ENCODE results near the gene VAV3.

GRCh38 chr1:107874221-107874620 is 90.8 kb downstream of the VAV3 start:
- TF ChIP-seq, protein P1, sequence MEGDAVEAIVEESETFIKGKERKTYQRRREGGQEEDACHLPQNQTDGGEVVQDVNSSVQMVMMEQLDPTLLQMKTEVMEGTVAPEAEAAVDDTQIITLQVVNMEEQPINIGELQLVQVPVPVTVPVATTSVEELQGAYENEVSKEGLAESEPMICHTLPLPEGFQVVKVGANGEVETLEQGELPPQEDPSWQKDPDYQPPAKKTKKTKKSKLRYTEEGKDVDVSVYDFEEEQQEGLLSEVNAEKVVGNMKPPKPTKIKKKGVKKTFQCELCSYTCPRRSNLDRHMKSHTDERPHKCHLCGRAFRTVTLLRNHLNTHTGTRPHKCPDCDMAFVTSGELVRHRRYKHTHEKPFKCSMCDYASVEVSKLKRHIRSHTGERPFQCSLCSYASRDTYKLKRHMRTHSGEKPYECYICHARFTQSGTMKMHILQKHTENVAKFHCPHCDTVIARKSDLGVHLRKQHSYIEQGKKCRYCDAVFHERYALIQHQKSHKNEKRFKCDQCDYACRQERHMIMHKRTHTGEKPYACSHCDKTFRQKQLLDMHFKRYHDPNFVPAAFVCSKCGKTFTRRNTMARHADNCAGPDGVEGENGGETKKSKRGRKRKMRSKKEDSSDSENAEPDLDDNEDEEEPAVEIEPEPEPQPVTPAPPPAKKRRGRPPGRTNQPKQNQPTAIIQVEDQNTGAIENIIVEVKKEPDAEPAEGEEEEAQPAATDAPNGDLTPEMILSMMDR (IDR thresholded peaks at IDR 0.05 in 2 of 3, conservative IDR thresholded peaks at IDR 0.05 in 1 of 3; ENCODE audit: control insufficient read depth in 2 of 3, extremely low read depth in 1 of 3, insufficient read depth in 1 of 3, low read depth in 3 of 3, low read length in 3 of 3): no peak
- TF ChIP-seq REST (IDR thresholded peaks at IDR 0.05; ENCODE audit: low read depth, low read length) (no peak), POLR2AphosphoS5 (IDR thresholded peaks at IDR 0.05; ENCODE audit: low read length) (no peak), EP300 (IDR thresholded peaks at IDR 0.05; ENCODE audit: borderline replicate concordance in 1 of 2, control insufficient read depth in 1 of 2, low read depth in 2 of 2, low read length in 2 of 2) (no peak), NFIC (IDR thresholded peaks at IDR 0.05; ENCODE audit: low read depth, low read length) (no peak)

Data from GM12878 (cell line).